ENCODE results near the gene GAL3ST2.

The GAL3ST2 gene

DNA sequence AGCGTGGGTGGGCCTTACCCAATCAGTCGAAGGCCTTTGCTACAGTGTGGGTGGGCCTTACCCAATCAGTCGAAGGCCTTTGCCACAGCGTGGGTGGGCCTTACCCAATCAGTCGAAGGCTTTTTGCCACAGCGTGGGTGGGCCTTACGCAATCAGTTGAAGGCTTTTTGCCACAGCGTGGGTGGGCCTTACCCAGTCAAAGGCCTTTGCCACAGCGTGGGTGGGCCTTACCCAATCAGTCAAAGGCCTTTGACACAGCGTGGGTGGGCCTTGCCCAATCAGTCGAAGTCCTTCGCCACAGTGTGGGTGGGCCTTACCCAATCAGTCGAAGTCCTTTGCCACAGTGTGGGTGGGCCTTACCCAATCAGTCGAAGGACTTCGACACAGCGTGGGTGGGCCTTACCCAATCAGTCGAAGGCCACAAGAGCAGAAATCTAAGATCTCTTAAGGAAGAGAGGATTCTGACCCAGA is 16.3 kb upstream of the GAL3ST2 start:
- DNase-seq (ENCODE audit: extremely low read depth, insufficient read length): no peak
- Histone ChIP-seq H3K36me3 (ENCODE audit: control insufficient read depth, insufficient read depth, low read length) (no peaks in the 10 kb centered on the region; the same call in none of the 2 replicates), H3K27me3 (replicated peaks; ENCODE audit: control insufficient read depth, insufficient read depth, low read length) (no peaks in the 10 kb centered on the region), H3K4me3 (replicated peaks; ENCODE audit: low read depth, low read length) (no peak overlapping the region)
- TF ChIP-seq, protein P1, sequence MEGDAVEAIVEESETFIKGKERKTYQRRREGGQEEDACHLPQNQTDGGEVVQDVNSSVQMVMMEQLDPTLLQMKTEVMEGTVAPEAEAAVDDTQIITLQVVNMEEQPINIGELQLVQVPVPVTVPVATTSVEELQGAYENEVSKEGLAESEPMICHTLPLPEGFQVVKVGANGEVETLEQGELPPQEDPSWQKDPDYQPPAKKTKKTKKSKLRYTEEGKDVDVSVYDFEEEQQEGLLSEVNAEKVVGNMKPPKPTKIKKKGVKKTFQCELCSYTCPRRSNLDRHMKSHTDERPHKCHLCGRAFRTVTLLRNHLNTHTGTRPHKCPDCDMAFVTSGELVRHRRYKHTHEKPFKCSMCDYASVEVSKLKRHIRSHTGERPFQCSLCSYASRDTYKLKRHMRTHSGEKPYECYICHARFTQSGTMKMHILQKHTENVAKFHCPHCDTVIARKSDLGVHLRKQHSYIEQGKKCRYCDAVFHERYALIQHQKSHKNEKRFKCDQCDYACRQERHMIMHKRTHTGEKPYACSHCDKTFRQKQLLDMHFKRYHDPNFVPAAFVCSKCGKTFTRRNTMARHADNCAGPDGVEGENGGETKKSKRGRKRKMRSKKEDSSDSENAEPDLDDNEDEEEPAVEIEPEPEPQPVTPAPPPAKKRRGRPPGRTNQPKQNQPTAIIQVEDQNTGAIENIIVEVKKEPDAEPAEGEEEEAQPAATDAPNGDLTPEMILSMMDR (IDR thresholded peaks at IDR 0.05; ENCODE audit: insufficient read depth, low read length, poor library complexity, severe bottlenecking): no peak

- TF ChIP-seq, protein P1 (IDR thresholded peaks at IDR 0.05; ENCODE audit: insufficient read depth, low read length, poor library complexity, severe bottlenecking): no peak
- no peak overlapping the region for H3K4me3 ChIP-seq (replicated peaks; ENCODE audit: low read depth, low read length)
- DNase-seq (ENCODE audit: extremely low read depth, insufficient read length): no peak
Observed at GRCh38 chr2:241762321-241762932, 14.2 kb upstream of the GAL3ST2 start.

DNA sequence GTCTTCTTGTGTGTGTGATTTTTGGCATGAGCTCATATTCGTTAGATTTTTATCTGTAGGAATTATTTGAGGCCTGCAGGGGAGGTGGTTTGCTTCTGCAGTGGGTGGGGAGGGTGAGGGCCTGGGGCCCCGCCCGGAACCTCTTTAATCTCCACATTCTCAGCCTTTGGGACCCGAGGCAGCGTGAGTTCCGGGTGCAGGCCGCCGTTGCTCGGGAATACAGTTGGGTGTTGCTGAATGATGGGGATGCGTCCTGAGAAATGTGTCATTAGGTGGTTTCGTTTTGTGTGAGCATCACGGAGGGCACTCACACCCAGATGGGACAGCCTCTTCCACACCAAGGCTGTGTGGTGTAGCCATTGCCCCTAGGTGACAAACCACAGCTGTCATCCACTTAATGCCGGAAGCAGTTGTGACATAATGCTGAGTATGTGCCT is 13.7 kb upstream of the GAL3ST2 start:
- Histone ChIP-seq H3K27me3 (replicated peaks; ENCODE audit: control insufficient read depth, insufficient read depth, low read length) (no peaks in the 10 kb centered on the region), H3K4me3 (replicated peaks; ENCODE audit: low read depth, low read length) (no peak overlapping the region), H3K36me3 (ENCODE audit: control insufficient read depth, insufficient read depth, low read length) (no peaks in the 10 kb centered on the region; the same call in 1 of the 2 replicates)
- DNase-seq (ENCODE audit: extremely low read depth, insufficient read length): no peak
- TF ChIP-seq, protein P1 (IDR thresholded peaks at IDR 0.05; ENCODE audit: insufficient read depth, low read length, poor library complexity, severe bottlenecking): no peak

More at GRCh38 chr2:241762321-241762932, 14.2 kb upstream of the GAL3ST2 start:
- Histone ChIP-seq H3K36me3 (ENCODE audit: control insufficient read depth, insufficient read depth, low read length) (no peaks in the 10 kb centered on the region; the same call in 1 of the 2 replicates), H3K27me3 (replicated peaks; ENCODE audit: control insufficient read depth, insufficient read depth, low read length) (no peaks in the 10 kb centered on the region)

DNA sequence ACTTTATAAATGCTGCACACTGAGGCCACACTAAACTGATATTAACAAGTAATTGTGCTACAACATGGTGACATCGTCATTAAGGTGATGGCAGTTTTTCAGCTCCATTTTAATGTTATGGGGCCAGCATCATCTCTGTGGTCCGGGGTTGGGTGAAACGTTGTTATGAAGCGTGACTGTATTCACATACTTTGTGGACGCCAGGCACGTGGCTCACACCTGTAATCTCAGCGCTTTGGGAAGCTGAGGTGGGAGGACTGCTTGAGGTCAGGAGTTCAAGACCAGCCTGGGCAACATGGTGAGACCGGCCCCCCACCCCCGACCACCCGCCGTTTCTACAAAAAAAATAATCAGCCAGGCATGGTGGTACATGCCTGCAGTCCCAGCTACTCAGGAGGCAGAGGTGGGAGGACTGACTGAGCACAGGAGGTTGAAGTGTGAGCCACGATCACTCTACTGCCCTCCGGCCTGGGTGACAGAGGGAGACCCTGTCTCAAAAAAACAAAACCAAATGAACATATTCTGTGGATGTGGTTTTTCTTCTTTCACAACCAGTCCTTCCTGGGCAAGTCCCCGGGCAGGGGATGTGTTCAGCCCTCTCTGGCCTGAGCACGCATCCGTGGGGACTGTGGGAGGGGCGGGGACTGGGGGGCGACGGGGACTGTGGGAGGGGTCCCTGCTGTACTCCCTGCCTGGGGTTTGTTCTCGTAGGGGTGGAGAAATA is 12.9 kb upstream of the GAL3ST2 start:
- TF ChIP-seq, protein P1 (IDR thresholded peaks at IDR 0.05; ENCODE audit: insufficient read depth, low read length, poor library complexity, severe bottlenecking): no peak
- Histone ChIP-seq H3K27me3 (replicated peaks; ENCODE audit: control insufficient read depth, insufficient read depth, low read length) (no peaks in the 10 kb centered on the region), H3K36me3 (ENCODE audit: control insufficient read depth, insufficient read depth, low read length) (no peaks in the 10 kb centered on the region; the same call in 1 of the 2 replicates), H3K4me3 (replicated peaks; ENCODE audit: low read depth, low read length) (no peak overlapping the region)
- DNase-seq (ENCODE audit: extremely low read depth, insufficient read length): no peak

DNA sequence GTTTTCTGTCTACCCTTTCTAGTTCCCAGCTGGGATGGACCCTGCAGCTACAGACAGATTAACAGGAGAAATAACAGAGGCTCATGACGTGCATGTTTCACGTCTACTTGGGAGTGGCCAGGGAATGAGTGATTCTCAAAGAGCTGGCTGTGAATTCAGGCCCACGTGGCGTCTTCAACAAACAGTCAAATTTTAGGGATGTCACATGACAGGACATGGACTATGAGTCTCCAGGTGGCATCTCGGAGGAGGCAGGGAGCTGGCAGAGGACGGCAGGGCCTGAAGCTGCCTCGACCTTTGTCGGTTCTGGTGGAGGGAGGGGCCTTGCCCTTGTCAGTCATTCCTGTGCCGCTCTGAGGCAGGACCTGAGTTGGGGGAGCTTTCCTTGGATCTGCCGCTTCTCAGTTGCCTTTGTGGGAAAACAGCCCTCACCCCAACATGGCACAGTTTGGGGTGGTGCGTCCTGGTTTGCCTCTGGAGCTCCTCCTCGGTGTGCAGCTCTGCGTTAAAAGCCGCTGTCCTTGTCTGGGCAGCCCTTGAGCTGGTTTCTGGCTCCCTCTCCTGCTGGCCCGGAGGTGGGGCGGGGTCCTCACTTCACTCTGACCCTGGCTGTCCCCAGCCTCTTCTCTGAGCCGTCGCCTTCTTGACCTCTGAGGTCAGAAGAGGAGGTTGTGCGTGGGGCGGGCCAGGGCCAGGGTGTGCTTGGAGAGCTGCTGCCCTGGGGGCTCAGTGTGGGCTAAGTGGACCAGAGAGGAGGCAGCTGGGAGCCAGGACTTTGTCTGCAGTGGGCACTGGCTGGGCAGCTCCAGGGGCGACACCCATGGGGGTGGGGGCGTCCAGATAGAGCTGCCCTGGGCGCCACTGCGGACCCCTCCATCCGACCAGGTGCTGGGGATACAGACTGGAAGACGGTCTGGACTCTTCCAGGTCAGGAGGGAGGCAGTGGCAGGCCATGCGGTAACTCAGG is 12.1 kb upstream of the GAL3ST2 start:
- Histone ChIP-seq H3K36me3 (ENCODE audit: control insufficient read depth, insufficient read depth, low read length) (no peaks in the 10 kb centered on the region; the same call in 1 of the 2 replicates), H3K27me3 (replicated peaks; ENCODE audit: control insufficient read depth, insufficient read depth, low read length) (no peaks in the 10 kb centered on the region), H3K4me3 (replicated peaks; ENCODE audit: low read depth, low read length) (no peak overlapping the region)
- no peak for DNase-seq (ENCODE audit: extremely low read depth, insufficient read length)
- TF ChIP-seq, protein P1 (IDR thresholded peaks at IDR 0.05; ENCODE audit: insufficient read depth, low read length, poor library complexity, severe bottlenecking): no peak
